NB4 (cell line): Measurements from ENCODE around the gene CLSTN2.

Source experiments
- MAX ChIP-seq: IDR thresholded peaks from 2 replicates; pipeline ENCODE4 v1.6.1; 2011; ENCODE audit warnings: low read depth, low read length
- POLR2A ChIP-seq: IDR thresholded peaks from 2 replicates; pipeline ENCODE4 v1.6.1; 2011; ENCODE audit warnings: mild to moderate bottlenecking; ENCODE audit not compliant: insufficient read length; ENCODE audit errors: extremely low read depth

GRCh38 chr3:140453750-140454149 lies 518.8 kb downstream of the CLSTN2 start:
- TF ChIP-seq MAX (no peak), POLR2A (no peak)
